ENCODE results near the gene CPSF6.
"Not testable (repeated sequence)": the region's sequence is repeated elsewhere in the genome, so short reads cannot be mapped to it uniquely, and the experiment has no call there.

The CPSF6 gene, protein sequence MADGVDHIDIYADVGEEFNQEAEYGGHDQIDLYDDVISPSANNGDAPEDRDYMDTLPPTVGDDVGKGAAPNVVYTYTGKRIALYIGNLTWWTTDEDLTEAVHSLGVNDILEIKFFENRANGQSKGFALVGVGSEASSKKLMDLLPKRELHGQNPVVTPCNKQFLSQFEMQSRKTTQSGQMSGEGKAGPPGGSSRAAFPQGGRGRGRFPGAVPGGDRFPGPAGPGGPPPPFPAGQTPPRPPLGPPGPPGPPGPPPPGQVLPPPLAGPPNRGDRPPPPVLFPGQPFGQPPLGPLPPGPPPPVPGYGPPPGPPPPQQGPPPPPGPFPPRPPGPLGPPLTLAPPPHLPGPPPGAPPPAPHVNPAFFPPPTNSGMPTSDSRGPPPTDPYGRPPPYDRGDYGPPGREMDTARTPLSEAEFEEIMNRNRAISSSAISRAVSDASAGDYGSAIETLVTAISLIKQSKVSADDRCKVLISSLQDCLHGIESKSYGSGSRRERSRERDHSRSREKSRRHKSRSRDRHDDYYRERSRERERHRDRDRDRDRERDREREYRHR

DNA sequence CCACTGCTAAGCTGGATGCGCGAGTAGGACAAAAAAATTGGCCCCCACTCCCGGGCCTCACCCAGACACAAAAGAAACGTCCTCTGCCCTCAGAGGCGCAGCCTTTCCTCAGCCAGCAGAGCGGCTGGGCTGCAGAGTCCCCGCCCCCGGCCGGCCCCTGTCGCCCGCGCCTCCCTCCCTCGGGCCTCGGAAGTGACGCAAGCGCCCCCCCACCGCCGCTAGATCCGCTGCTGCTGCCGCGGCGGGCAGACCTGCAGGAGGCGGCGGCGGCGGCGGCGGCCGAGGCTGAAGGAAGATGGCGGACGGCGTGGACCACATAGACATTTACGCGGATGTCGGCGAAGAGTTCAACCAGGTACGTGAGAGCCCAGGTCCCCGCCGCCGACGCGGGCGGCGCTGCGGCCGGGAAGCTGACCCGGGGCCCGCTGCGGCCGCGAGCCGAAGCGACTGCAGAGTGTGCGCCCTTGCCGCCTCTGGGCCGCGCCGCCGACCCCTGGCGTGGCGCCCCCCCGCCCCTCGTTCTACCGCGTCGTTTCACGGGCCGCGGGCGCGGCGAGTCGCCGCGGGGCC, at the start of gene CPSF6:
TSS of gene CPSF6 (plus strand) at position 218 of the 570 bp plus-strand sequence. CDS start at position 296, 78 bp downstream.
- peak; percentile 98 for DNase-seq

DNA sequence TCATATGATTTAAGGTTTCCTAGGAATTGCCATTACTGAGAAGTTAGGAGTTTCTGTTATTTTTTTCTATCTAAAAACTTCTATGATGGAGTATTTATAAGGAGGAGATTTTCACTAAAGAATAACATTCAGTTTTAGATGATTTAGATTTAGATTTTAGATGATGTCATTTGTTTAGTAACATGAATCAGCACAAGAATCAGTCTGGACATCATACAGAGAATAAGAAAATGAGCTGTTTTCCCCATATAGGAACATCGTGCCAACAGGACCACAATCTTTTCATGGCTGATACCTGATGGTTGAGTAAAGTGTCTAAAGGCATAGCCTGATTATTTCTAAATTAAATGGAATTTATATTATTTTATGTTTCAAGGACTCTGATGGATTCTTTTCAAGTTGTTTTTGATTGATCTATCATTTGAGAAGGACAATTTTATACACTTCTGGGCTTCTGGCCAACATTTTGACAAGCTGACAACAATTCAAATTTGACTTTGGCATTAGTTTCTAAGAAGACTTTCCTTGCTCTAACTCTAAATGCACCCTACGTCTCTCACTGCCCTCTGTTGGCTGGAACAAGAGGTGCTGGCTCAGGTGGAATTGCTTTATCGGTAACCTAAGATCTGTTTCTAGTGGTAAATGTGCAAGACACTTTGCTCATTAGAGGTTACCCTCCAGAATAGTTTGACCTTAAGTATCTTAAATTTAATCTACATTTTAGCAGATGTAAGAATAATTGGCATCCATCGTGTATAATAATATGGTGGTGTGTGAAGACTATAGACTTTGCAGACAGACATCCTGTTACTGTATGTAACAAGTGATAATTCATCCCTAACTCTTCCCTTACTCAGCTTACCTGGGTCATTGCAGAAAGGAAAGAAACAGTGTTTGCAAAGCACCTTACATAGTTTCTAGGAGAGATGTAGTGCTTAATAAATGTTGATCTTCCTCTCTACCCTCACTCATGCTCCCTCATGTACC, 42.8 kb upstream of the CPSF6 start:
- DNase-seq, result no peak

DNA sequence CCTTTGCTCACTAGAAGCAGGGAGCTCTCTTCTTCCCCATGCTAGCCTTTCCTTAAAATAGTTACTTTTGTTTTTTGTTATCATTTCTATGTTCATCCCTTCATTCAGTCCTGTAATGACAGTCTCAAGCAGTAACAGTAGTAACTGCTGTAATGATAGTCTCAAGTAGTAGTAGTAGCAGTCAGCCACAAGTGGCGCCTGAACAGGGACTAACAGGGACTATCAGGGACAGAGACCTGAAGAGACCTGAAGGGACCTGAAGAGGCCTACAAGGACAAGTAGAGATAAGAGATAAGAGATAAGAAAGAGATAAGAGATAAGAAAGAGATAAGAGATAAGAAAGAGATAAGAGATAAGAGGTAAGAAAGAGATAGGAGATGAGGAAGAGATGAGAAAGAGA, 39.4 kb upstream of the CPSF6 start:
- not testable (repeated sequence) for DNase-seq

DNA sequence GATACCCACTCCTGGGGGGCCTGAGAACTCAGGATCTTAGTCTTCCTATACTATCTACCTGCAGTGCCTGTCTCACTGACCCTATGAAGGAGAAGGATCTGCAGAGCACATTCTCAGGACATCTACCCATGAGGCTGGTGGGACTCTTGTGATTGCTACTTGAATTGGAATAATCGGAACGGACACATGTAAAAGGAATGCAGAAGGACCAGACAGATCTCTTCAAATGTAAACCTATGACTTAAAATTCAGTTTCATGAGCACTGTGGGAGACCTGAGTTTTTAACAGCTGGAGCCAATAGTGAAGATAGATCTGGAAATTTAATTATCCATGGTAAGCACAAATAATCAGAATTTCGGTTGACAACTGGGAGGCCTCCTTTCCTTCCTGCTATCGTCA, 35.2 kb upstream of the CPSF6 start:
- no peak for DNase-seq

DNA sequence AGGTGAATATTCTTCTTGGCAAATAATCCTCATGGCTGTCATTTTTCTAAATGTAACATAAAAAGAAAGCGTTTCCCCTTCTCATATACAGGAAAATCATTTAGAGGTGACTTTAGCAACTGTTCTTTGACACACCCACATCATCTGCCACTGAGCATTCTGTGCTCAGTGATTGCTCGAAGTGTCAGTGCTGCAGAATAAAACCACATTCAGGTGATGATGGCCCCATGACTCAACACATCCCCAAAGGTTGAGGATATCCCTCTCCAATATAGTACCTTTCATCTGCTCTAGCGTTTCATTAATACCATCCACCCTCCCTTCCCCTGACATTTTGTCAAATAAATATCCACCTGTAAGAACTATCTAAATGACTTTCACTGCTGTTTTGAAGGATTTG, 28.7 kb upstream of the CPSF6 start:
- DNase-seq, result no peak

DNA sequence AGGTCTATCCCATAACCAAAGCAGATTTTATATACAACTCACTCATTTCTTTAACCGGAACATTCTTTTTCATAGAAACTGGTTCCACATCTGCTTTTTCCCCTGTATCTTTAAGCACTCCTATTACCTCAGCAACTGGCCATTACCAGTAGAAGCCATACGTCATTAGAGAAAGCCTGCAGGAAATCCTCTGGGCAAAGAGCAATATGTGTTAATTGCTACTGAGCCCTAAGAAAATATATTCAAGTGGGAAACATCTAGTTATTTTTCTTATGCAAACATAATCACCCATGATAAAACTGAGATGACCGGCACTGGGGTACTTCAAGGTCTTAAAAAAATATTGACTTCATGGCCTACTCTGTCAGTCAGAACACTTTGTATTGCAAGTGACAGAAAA, 28.2 kb upstream of the CPSF6 start:
- DNase-seq, result no peak

DNA sequence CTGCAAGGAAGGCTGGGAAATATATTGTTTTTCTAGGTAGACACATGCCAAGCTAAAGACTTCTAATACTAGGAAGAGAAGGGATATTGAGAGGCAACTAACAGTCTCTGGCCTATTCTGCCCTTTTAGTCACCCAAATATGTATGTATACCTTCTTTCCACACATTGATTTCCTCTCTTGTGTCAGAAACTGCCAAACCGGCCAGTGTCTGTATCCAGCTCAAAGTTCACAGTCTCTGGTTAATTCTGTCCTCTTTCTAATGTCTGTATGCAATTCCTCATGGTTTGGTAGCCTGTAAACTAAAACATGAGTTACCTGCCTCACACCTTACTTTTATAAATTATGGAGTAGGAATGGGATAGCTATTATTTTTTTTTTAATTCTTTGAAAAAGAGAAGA, 25.2 kb upstream of the CPSF6 start:
- no peak for DNase-seq

DNA sequence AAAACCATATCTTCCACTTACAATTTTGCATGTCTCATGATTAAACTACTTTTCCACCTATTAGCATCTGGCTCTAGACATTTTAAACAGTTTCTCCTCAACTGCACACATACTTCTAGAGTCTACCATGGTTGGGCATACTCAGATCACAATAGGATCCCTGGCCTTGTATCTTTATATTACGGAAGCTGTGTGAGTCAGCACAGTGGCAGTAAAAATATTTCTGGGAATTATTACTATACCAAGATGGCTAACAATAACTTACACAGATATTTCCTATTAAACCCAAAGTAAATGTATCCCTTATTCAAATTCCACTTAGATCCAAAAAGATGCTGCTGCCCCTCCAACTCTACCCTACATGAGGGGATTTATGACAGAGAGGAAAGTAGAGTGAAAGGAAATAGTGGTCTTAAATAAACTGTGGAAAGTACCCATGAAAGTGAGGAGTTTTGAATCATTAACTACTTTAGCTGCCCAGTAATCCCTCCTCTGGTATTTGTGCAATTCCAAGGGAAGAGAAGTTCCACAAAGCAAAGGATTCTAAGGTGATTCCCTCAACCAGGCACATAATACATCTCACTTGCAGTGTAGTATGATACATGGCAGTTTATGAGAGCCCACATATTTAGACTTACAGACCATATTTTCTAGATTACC, 14.0 kb upstream of the CPSF6 start:
- DNase-seq, result no peak

DNA sequence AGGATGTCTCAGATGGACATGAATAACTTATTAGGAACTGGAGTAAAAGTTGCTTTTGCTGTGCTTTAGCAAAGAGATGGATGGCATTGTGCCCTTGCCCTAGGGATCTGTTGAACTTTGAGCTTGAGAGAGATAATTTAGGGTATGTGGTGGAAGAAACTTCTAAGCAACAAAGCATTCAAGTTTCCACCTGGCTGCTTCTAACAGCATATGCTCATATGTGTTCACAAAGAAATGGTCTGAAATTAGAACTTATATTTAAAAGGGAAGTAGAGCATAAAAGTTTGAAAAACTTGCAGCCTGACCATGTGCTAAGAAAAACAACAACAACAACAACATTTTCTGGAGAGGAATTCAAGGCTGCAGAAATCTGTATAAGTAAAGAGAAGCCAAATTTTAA, 7.9 kb upstream of the CPSF6 start:
- DNase-seq, result no peak

DNA sequence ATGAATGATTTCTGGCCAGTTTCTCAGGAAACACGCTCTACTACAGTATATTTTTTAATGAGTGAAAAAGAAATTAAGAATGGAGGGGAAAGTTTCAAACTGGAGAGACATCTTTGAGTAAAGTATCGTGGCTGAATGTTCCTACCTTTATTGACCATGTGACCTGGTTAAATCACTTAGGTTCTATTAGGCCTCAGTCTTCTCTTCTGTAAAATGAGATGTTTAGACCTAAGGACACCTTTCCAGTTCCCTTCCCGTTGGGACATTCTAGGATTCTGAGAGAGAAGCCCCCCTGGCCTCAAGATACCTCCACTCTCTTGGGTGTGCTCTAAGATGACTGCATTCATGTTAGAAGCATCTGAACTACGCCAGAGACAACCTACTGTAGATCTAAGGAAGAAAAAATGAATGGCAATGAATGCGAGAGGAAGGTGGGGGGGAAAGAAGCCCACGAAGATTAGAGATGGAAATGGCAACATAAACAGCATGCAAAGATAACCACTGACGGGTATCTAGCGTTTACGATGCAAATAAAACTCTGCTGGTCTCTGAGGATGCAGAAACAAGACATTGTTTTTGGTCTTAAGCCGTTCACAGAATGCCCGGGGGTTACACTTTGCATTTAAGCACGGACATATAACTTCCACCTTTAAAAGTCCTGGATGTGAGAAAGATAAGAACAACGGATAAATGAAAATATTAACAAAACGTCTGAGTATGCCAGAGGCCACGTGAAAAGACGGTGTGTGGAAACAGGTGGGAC, 599 bp upstream of the CPSF6 start:
- no peak for DNase-seq

DNA sequence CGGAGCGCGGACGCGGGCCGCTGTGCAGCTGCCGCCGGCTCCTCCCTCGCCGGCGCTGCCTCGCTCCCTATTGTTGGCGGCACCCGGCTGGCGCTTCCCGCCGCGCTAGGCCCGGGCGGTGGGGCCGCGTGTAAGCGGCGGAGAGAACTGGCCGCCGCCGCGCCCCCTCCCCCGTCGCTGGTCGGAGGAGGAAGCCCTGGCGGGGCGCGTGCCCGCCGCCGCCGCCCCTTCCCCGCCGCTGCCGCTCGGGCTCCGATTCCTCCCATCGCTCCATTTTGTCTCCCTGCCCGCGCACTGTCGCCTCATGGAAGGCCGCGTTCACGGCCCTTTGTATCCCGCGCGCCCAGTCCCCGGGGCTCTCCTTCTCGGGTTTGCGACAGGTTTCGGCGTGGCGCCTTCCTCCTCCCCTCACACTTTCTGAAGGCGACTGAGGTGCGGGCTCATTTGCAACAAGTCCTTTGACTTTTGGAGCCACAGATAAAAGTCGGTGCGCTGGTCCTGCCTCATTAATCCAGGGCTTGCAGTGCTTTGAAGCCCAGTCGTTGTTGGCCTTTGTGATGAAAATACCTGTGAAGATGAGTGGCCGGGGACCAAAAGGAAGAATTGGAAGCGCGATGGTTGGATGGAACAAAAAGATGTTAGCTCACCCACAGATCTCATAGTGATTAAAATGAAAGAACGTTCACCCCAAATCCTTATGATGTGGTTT, 707 bp downstream of the CPSF6 start:
- peak; percentile 55 for DNase-seq

DNA sequence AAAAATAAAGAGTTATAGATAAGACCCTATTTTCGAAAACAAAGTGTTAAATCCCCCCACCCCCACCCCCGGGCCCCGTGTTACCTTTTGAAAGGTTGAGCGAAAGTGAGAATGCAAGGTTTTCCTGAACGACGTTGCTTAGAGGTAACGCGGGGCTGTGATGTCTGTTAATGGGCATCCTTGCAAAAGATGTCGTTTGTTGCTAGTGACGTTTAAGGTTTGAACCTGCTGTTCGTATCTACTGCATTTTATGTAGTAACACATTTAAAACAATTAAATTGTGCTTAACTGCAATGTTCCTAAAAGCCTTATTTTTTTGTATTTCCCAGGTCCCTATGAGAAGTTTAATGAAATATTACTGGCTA, 1.2 kb downstream of the CPSF6 start:
- DNase-seq, result no peak

DNA sequence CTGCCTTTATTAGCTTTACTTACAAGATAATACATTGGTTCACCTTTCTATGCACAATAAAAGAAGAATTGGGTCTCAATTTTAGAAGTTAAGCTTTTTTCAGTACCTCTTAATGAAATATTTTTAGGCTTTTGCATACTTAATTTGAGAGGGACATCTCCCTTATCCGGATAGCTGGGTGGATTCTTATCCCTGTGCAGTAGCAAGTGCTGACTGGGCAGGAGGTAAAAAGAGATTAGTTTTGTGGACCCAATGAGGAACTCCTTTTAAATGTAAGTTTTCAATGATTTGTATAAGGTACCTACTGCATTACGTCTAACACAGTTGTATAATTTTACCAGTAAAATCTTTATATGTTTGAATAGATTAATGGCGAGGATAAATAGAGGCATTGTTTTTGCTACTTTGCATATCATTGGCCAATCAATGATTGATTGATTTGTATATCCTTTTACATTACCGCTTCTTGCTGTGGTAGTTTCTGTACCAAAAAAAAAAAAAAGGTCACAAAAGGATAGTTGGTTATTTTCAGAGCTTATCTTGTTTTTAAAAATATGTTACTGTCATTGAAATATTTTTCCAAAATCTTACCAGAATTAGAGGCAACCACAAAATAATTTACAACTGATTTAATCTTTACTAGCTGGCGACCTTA, 2.2 kb downstream of the CPSF6 start:
- no peak for DNase-seq

DNA sequence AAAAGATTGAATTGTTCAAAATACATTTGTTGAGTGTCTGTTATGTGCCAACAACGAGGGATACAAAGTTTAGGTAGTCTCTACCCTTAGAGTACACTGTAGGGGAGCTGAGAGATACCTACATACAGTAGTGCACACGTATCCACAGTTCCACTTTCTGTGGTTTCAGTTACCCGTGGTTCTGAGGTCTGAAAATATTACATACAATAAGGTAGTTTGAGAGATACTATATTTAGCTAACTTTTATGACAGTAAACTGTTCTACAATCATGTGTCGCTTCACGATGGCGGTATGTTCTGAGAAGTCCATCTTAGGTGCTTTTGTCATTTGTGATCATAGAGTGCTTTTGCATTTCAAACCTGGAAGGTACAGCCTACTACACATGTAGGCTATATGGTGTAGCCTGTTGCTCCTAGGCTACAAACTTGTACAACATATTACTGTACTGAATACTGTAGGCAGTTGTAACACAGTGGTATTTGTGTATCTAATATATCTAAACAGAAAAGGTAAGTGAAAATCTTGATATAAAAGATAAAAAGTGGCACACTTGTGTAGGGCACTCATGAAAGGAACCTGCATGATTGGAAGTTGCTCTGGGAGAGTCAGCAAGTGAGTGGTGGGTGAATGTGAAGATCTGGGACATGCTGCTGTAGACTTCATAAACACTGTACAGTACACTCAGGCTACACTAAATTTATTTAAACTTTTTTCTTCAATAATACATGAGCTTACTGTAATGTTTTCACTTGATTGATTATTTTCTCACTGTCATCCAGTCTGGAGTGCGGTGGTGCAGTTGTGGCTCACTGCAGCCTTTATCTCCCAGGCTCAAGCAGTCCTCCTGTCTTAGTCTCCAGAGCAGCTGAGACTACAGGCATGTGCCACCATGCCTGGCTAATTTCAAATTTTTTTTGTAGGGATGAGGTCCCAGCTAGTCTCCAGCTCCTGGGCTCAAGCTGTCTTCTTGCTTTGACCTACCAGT, 4.0 kb downstream of the CPSF6 start:
- no peak for DNase-seq

DNA sequence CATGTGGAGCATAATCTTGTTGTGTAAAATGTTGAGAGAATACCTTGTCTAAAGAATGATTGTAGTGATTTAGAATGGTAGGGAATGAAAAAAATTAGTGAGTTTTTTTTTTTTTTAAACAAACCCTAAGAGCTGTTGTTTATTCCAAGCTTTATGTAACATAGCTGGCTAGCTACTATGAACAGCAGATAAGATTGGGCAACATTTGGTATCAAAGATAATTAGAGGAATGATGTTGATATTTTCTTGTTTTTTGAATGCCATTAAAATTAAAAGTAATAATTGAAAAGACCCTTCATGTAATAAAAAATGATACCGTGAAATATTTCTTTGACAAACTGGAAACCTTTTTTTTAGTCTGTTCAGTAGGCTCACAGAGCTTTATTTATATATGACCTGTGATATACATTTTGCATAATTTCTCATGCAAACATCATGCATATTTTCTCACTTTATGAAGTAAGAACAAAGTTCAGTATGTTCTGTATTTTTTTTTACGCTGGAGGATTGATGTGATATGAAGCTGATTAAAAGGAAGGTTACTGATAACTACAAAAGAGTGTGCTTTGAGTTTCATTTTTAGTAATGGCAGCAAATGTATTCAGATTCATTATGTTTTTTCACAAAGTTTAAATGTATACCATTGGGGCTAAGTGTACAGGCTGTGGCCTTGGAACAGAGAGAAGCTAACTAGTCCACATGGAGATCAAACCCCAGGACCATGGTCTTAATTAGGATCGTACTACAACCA, 8.1 kb downstream of the CPSF6 start:
- DNase-seq, result no peak

DNA sequence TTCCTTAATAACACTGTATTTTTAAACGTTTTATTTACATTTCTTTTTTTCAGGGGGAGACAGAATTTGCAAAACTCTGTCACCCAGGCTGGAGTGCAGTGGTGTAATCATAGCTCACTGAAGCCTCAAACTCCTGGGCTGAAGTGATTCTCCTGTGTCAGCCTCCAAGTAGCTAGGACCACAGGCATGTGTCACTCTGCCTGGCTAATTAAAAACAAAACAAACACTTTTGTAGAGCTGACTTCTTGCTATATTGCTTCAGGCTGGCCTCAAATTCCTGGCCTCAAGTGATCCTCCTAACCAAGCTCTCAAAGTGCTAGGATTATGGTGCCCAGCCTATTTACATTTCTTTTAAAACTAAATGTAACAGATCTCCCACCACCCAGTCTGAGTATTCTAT, 12.7 kb downstream of the CPSF6 start:
- no peak for DNase-seq

DNA sequence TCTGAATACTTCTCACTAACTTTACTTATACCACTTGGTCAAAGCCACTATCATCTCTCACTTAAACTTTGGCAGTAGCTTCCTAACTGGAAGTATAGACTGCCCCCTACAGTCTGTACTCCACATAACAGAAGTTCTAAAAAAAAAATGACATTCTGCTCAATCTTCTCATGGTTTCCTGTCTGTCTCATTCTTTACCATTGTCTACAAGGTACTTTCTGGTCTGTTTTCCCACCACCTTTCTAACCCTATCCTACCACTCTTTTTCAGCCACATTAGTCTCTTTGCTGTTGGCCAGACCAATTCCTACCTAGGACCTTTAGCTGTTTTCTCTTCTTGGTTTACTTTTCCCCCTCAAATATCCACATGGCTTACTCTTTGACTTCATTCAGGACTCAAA, 14.7 kb downstream of the CPSF6 start:
- peak; percentile 71 for DNase-seq

DNA sequence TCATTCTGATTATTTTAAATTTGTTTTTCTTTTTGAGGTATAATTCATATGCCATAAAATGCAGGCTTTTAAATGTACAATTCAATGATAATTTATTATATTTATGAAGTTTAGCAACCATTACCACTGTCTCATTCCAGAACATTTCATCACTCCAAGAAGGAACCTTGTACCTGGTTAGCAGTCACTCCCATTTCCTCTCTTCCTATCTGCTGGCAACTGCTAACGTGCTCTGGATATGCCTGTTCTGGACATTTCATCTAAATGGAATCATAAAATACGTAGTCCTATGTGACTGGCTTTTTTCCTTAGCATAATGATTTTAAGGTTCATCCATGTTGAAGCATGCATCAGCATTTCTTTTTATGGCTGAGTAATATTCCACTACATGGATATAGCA, 15.5 kb downstream of the CPSF6 start:
- DNase-seq, result no peak

DNA sequence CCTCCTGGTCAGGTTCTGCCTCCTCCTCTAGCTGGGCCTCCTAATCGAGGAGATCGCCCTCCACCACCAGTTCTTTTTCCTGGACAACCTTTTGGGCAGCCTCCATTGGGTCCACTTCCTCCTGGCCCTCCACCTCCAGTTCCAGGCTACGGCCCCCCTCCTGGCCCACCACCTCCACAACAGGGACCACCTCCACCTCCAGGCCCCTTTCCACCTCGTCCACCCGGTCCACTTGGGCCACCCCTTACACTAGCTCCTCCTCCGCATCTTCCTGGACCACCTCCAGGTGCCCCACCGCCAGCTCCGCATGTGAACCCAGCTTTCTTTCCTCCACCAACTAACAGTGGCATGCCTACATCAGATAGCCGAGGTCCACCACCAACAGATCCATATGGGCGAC, 19.3 kb downstream of the CPSF6 start:
- no peak for DNase-seq
